Esophagus squamous epithelium (tissue), 4 donors: Measurements from ENCODE around the gene ARSD.
"Not testable (repeated sequence)": the region's sequence is repeated elsewhere in the genome, so short reads cannot be mapped to it uniquely, and the experiment has no call there.

Experiments used
- CTCF ChIP-seq, 6 experiments: fragments of 450-650 bp in 4 of 6; fragments of 200-600 bp in 2 of 6; sonication (generic) in 2 of 6; IDR thresholded peaks; one replicate each; pipeline ENCODE4 v1.5.1; 2016 to 2019; ENCODE audit warnings: antibody characterized with exemption in 6 of 6, mild to moderate bottlenecking in 4 of 6, moderate library complexity in 4 of 6
- POLR2A ChIP-seq, 4 donors: fragments of 450-650 bp; IDR thresholded peaks; one replicate each; pipeline ENCODE4 v1.6.1; 2017; ENCODE audit warnings: antibody characterized with exemption in 4 of 4, mild to moderate bottlenecking in 4 of 4, moderate library complexity in 3 of 4

- not testable (repeated sequence) for TF ChIP-seq CTCF, POLR2A (IDR thresholded peaks at IDR 0.05)
These were observed 49.5 kb upstream of the ARSD start for GRCh38 chrX:2978639-2979038.
